MCF 10A (cell line): ENCODE measurements around the gene FTCD. TPM values are rescaled to one million over a fixed set of nuclear protein-coding genes. Genes with fewer than 3 reads are reported as not detected.

ENCODE experiments used
- BruUV-seq: library from RNA; stranded (reverse); fragments of 400-500 nt; replicated peaks from 2 replicates; lab custom pipeline; 2021; lab: Mats Ljungman, UMichigan
- CTCF ChIA-PET: fragments of 300-600 bp; sonication (Branson Sonifier 250); formaldehyde crosslinking; extraction: SDS; loops from one replicate; lab custom pipeline; 2021; ENCODE audit warnings: antibody characterized with exemption, inconsistent platforms; lab: Yijun Ruan, JAX
- POLR2A ChIA-PET: fragments of 300-600, 350-650 bp; sonication (Branson Sonifier 250); formaldehyde crosslinking; extraction: SDS; loops from one replicate; lab custom pipeline; 2020; ENCODE audit warnings: antibody characterized with exemption, inconsistent platforms; lab: Yijun Ruan, JAX
- DNase-seq: peaks from one replicate; pipeline ENCODE4 v3.0.0-alpha.2; 2018; ENCODE audit not compliant: unreplicated experiment
- H3K27ac Mint-ChIP-seq: one replicate; pipeline ENCODE4 v1.8.0; 2022; ENCODE audit warnings: mild to moderate bottlenecking, low read depth, mixed read lengths; ENCODE audit not compliant: unreplicated experiment
- H3K27me3 Mint-ChIP-seq: one replicate; pipeline ENCODE4 v1.8.0; 2022; ENCODE audit warnings: mixed read lengths; ENCODE audit not compliant: insufficient read depth, unreplicated experiment
- H3K36me3 Mint-ChIP-seq: one replicate; pipeline ENCODE4 v1.8.0; 2022; ENCODE audit warnings: mild to moderate bottlenecking, moderate library complexity, mixed read lengths; ENCODE audit not compliant: insufficient read depth, unreplicated experiment
- H3K4me1 Mint-ChIP-seq: one replicate; pipeline ENCODE4 v1.8.0; 2022; ENCODE audit warnings: mixed read lengths; ENCODE audit not compliant: insufficient read depth, unreplicated experiment
- H3K4me3 Mint-ChIP-seq: one replicate; pipeline ENCODE4 v1.8.0; 2022; ENCODE audit warnings: mild to moderate bottlenecking, moderate library complexity, mixed read lengths; ENCODE audit not compliant: unreplicated experiment
- H3K9me3 Mint-ChIP-seq: one replicate; pipeline ENCODE4 v1.8.0; 2022; ENCODE audit warnings: mixed read lengths; ENCODE audit not compliant: unreplicated experiment
- intact Hi-C: fragments of 100-400 bp; cut with micrococcal nuclease; formaldehyde crosslinking; loops from 2 replicates; pipeline ENCODE4 v1.14.1; 2022
- total RNA-seq: library from RNA; stranded (reverse); gene quantifications from 2 replicates; pipeline ENCODE4 v1.2.3, GENCODE V29; 2022
- TF ChIP-seq, protein P1 (sequence below): fragments of 200-600 bp; IDR thresholded peaks from one replicate; pipeline ENCODE4 v1.8.0; 2022; ENCODE audit warnings: antibody characterized with exemption, mild to moderate bottlenecking; ENCODE audit not compliant: unreplicated experiment

The FTCD gene
- total RNA-seq, 1 experiment from 2014 or later: not detected

DNA sequence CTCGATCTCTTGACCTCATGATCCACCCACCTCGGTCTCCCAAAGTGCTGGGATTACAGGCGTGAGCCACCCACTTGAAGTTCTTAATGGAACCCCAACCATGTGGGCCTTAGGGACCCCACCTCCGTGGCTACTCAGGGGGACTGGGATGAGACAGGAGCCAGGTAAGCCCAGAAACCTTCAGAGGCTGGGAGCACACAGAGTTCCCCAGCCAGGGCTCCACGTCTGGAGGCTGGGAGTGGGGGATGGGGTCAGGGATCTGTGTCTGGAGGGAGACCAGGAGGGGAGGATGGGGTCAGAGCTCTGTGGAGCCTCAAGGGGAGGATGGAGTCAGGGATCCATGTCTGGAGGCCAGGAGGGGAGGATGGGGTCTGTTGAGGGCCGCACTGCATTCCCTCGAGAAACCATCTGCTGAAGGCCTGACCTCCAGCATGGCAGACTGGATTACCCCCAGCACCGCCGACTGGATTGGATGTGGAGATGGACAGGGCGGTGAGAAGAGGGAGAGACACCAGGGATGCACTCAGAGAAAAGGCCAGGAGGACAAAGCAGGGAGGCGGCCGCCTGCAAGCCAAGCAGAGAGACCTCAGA, 2.1 kb upstream of the FTCD start:
- no peaks in the 10 kb centered on the region for H3K9me3 Mint-ChIP-seq
- H3K27me3 Mint-ChIP-seq: no peaks in the 10 kb centered on the region
- TF ChIP-seq, protein P1, sequence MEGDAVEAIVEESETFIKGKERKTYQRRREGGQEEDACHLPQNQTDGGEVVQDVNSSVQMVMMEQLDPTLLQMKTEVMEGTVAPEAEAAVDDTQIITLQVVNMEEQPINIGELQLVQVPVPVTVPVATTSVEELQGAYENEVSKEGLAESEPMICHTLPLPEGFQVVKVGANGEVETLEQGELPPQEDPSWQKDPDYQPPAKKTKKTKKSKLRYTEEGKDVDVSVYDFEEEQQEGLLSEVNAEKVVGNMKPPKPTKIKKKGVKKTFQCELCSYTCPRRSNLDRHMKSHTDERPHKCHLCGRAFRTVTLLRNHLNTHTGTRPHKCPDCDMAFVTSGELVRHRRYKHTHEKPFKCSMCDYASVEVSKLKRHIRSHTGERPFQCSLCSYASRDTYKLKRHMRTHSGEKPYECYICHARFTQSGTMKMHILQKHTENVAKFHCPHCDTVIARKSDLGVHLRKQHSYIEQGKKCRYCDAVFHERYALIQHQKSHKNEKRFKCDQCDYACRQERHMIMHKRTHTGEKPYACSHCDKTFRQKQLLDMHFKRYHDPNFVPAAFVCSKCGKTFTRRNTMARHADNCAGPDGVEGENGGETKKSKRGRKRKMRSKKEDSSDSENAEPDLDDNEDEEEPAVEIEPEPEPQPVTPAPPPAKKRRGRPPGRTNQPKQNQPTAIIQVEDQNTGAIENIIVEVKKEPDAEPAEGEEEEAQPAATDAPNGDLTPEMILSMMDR: no peak
- no peak for DNase-seq
- POLR2A ChIA-PET: no interaction called here
- CTCF ChIA-PET: interaction anchor here (0.6 kb wide), 2 partner anchors 13 to 14 kb away, joined by 3 read pairs; no protein-coding TSS in a partner anchor
- no peak overlapping the region for H3K4me3 Mint-ChIP-seq
- intact Hi-C loops: no loop called here
- no TSS peak for BruUV-seq
- peaks cover 5% of the 10 kb centered on the region for H3K4me1 Mint-ChIP-seq
- H3K27ac Mint-ChIP-seq: no peak overlapping the region
- no peaks in the 10 kb centered on the region for H3K36me3 Mint-ChIP-seq

DNA sequence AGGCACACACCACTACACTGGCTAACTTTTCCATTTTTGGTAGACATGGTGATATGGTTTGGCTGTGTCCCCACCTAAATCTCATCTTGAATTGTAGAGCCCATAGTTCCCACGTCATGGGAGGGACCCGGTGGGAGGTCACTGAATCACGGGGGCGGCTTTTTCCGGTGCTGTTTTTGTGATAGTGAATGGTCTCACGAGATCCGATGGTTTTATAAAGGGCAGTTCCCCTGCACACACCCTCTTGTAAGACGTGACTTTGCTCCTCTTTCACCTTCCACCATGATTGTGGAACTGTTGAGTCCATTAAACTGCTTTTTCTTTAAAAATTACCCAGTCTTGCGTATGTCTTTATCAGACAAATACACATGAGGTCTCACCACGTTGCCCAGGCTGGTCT, 1.3 kb upstream of the FTCD start:
- BruUV-seq: no TSS peak
- Mint-ChIP-seq H3K9me3 (no peaks in the 10 kb centered on the region), H3K4me1 (peaks cover 5% of the 10 kb centered on the region), H3K27ac (no peak overlapping the region), H3K4me3 (no peak overlapping the region), H3K36me3 (no peaks in the 10 kb centered on the region), H3K27me3 (no peaks in the 10 kb centered on the region)
- DNase-seq: no peak
- ChIA-PET CTCF (no interaction called here), POLR2A (no interaction called here)
- intact Hi-C loops: no loop called here
- TF ChIP-seq, protein P1: no peak

DNA sequence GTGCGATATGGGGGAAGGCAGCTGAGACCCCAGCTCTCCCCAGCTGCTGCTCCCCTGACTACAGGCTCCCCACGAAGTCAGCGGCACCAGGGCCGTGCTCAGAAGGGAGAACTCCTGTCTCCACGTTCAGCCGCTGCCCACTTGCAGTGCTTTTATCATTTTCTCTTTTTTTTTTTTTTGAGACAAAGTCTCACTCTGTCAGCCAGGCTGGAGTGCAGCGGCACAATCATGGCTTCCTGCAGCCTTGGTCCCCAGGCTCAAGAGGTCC, 933 bp upstream of the FTCD start:
- no peak overlapping the region for H3K4me3 Mint-ChIP-seq
- no peaks in the 10 kb centered on the region for H3K9me3 Mint-ChIP-seq
- POLR2A ChIA-PET: no interaction called here
- no peak overlapping the region for H3K27ac Mint-ChIP-seq
- CTCF ChIA-PET: no interaction called here
- intact Hi-C loops: no loop called here
- BruUV-seq: no TSS peak
- no peak for DNase-seq
- H3K27me3 Mint-ChIP-seq: no peaks in the 10 kb centered on the region
- peaks cover 5% of the 10 kb centered on the region for H3K4me1 Mint-ChIP-seq
- TF ChIP-seq, protein P1: no peak
- H3K36me3 Mint-ChIP-seq: no peaks in the 10 kb centered on the region

- Mint-ChIP-seq H3K36me3 (no peaks in the 10 kb centered on the region), H3K27me3 (no peaks in the 10 kb centered on the region), H3K27ac (no peak overlapping the region), H3K9me3 (no peaks in the 10 kb centered on the region), H3K4me3 (no peak overlapping the region), H3K4me1 (peaks cover 5% of the 10 kb centered on the region)
- TF ChIP-seq, protein P1: no peak
- ChIA-PET CTCF (no interaction called here), POLR2A (no interaction called here)
- intact Hi-C loops: no loop called here
- BruUV-seq: no TSS peak
- no peak for DNase-seq
Observed at GRCh38 chr21:46154955-46155513, 345 bp downstream of the FTCD start.
